HG02623 (cell line): Measurements from ENCODE around the gene TM7SF2.

Experiments used
- ATAC-seq: cut with Tn5 transposase; IDR thresholded peaks from one replicate; pipeline ENCODE4 v1.9.1; 2021; ENCODE audit warnings: moderate library complexity; ENCODE audit not compliant: unreplicated experiment

The TM7SF2 gene

DNA sequence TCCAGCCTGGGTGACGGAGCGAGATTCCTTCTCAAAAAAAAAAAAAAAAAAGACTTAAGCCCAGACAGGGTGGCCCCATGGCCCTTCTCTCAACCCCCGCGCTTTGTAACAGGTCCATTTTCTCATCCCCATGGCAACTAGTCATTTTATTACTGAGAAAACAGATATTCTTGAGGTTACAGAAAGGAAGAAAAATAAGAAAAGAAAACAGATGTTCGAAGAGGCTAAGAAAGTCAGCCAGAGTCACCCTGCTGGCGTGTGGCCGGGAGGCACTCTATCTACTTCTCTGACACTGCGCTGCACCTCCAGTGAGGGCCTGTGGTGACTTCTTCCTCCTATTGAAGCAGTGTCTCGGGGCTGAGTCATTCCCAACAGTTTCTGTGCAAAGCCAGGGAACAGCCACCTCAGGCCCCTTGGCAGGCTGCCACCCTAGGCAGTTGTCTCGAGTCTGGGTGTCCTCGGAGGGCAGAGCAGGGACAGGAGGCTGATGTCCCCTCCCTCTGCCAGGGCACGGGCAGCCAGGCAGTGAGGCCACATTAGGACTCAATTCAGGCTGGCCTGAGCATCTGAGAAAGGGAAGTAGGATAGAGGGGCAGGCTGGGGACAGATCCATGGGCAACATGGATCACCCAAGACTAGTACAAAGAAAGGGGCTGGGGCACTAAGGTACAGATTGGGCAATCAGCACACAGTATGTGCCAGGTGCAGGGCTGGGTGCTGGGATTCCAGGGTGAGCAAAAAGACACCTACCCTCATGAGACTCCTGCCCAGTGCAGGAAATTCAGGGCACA lies 39.0 kb downstream of the TM7SF2 start:
- no peak for ATAC-seq

DNA sequence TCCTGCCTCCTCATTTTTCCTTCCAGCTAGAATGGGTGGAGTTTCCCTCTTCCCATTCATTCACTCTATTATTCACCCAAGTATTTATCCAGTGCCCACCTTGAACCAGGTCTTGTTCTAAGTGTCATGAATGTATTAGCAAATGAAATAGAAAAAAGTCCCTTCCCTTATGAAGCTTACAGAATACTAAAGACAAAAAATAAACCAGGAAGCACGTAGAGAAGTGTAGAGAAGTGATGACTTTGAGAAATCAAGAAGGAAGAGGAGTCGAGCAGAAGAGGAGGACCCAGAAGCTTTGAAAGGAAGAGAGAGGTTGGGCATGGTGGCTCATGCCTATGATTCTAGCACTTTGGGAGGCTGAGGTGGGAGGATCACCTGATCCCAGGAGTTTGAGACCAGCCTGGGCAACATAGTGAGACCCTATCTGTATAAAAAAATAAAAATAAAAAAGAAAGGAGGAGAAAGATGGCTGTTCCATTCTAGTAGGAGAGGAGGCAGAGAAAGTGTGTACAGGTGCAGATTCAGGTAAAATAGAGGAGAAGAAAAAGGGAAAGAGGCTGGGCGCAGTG lies 39.7 kb downstream of the TM7SF2 start:
- ATAC-seq, result no peak

DNA sequence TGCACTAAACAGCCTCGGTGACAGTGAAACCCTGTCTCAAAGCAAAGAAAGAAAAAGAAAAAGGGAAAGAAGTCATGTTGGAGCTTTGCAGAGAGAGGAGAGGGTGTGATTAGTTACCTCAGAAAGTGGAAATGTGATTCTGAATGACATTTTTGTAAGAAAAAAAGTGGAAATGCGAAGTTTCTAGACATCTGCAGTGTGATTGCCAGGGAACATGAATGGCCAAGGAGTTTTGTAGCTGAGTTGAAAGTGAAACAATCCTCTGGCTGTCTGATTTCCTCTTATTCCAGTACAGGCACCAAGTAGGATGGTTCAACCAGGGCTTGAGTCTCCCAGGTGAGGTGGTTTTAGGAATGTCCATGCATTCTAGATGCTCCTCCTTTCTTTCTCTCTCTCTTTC lies 40.5 kb downstream of the TM7SF2 start:
- ATAC-seq, result no peak

DNA sequence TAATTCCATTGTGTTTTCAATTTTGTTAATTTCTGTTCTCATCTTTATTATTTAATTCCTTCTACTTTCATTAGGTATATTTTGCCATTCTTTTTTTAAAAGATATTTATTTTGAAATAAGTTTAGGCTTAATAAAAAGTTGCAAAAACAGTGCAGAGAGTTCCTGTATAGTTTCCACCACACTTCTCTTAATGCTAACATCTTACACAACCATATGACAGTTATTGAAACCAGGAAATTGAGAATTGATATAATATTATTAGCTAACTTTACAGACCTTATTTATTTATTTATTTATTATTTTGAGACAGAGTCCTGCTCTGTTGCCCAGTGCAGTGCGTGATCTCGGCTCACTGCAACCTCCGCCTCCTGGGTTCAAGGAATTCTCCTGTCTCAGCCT lies 44.6 kb downstream of the TM7SF2 start:
- ATAC-seq, result no peak

DNA sequence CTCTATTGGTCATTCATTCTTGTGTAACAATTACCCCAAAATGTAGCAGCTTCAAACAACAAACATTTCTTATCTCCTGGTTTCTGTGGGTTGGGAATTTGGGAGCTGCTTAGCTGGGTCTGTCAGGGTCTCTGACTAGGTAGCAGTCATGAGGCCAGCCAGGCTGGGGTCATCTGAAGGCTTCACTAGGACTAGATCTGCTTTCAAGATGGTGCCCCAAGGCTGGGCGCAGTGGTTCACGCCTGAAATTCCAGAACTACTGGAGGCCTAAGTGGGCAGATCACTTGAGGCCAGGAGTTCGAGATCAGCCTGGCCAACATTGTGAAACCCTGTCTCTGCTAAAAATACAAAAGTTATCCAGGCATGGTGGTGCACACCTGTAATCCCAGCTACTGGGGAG lies 45.3 kb downstream of the TM7SF2 start:
- no peak for ATAC-seq

DNA sequence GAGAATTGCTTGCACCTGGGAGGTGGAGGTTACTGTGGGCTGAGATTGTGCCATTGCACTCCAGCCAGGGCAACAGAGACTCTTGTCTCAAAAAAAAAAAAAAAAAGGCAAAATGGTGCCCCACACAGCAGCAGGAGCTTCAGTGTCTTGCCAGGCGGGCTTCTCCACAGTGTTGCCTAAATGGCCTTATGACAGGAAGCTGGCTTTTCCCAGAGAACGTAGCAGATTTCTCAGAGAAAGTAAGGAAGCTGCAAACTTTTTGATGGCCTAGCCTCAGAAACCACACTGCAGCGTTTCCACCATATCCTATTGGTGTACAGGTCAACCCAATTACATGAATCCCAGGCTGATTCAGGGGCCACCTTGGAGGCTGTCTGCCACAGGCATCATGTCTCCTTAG lies 45.7 kb downstream of the TM7SF2 start:
- ATAC-seq, result no peak

DNA sequence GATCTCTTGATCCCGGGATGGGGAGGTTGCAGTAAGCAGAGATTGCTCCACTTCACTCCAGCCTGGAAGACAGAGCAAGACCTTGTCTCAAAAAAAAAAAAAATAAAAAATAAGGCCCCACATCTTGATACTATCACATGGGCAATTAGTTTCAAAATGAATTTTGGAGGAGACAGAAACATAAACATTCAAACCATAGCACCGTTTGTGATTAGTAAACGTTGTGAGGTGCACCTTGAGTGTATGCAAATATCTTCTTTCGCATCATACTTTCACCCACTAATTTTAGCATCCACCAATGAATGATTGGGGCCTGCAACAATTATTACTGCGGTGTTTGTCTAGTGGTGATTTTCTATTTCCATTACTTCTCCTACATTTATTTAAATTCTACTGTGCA lies 47.3 kb downstream of the TM7SF2 start:
- no peak for ATAC-seq

DNA sequence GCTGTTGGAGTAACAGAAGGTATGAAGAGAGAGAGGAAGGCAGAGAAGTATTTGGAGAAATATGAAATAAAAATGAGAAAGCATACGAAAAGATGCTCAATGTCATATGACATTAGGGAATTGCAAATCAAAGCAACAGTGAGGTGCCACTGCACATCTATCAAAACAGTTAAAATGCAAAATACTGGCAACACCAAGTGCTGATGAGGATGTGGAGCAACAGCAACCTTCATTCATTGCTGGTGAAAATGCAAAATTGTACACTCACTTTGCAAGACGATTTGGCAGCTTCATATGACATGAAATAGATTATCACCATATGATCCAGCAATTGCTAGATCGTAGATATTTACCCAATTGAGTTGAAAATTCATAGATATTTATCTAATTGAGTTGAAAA lies 49.0 kb downstream of the TM7SF2 start:
- no peak for ATAC-seq

DNA sequence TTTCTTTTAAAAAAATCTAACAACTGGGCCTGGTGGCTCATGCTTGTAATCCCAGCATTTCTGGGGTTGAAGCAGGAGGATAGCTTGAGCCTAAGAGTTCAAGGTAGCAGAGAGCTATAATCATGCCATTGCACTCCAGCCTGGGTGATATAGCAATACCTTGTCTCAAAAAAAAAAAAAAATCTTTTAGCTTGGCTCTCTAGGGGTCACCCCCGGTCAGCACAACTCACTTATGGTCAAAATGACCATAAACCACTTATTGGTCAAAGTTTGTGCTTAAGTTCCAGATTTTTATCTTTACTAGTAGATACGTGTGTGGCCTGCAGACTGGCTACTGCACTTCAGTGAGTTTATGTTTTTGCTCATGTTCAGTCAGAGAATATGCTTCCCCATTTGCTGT lies 52.0 kb downstream of the TM7SF2 start:
- ATAC-seq, result no peak
